IPS DF 6.9 (cell line): ENCODE measurements around the gene PASK.

Source experiments
- DNase-seq: peaks from one replicate; pipeline ENCODE4 v3.0.0-alpha.2; 2013; ENCODE audit warnings: low read depth, low spot score
- H3K27ac ChIP-seq: one replicate; pipeline ENCODE4 v1.5.1; 2013; ENCODE audit warnings: low read length, control low read depth
- H3K27me3 ChIP-seq: 2 replicates; pipeline ENCODE4 v1.6.1; 2013; ENCODE audit warnings: mild to moderate bottlenecking, low read length; ENCODE audit not compliant: control insufficient read depth, insufficient read depth
- H3K36me3 ChIP-seq: 2 replicates; pipeline ENCODE4 v1.6.1; 2013; ENCODE audit warnings: low read length; ENCODE audit not compliant: control insufficient read depth, insufficient read depth
- H3K4me1 ChIP-seq: 2 replicates; pipeline ENCODE4 v1.6.1; 2013; ENCODE audit warnings: low read length; ENCODE audit not compliant: control insufficient read depth, insufficient read depth
- H3K4me3 ChIP-seq: 2 replicates; pipeline ENCODE4 v1.5.1; 2013; ENCODE audit warnings: mild to moderate bottlenecking, low read length
- H3K9me3 ChIP-seq: 2 replicates; pipeline ENCODE4 v1.6.1; 2013; ENCODE audit warnings: low read length, inconsistent platforms; ENCODE audit not compliant: control insufficient read depth, insufficient read depth
- WGBS: extraction: QIAGEN DNeasy Blood & Tissue Kit; methylation state at CpG from one replicate; pipeline ENCODE4 v1.1.7; 2013; ENCODE audit warnings: mixed read lengths, missing lambda C conversion rate; ENCODE audit not compliant: insufficient read length, insufficient coverage; 5-methylcytosine and 5-hydroxymethylcytosine counted together

PASK gene

DNA sequence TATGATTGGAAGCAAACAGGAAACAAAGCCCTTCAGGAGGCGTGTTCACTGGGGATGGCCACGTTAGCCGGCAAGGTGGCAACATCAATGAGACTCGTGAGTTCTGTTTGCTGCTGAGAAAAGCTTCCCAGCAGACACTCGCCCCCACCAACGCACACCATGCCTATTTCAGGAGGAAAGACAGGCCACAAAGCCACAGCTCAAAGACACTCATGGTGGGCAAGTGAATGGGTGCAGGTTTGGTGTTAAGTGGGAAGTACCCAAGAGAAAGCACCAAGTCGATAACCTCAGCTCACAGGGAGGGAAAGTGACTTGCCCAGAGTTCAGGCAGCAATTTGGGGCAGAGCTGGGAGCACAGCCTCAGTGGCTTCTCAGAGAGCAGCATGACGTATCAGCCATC is 36.7 kb downstream of the PASK start:
- H3K36me3 ChIP-seq = peaks cover 8% of the 10 kb centered on the region
- no peak overlapping the region for H3K4me3 ChIP-seq
- WGBS = no CpG with 5 or more reads among the region's 8 CpGs
- no peak overlapping the region for H3K27ac ChIP-seq
- no peak for DNase-seq
- no peaks in the 10 kb centered on the region for H3K4me1 ChIP-seq
- no peaks in the 10 kb centered on the region for H3K27me3 ChIP-seq
- H3K9me3 ChIP-seq = no peaks in the 10 kb centered on the region

DNA sequence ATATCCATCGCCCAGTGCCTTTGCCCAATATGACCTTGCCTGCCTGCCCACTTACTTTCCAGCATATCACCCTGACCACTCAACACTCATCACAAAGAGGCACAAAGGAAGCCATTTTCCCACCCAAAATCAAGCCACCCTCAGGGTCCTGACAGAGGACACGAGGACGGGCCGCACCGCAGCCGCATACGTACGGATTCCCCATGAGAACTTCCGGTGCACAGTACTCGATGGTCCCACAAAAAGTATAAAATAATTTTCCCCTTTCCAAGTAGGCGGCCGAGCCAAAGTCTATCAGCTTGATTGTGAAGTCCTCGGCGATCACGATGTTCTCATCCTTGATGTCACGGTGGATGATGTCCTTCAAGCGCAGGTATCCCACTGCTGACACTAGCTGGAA is 37.2 kb downstream of the PASK start:
- H3K9me3 ChIP-seq = no peaks in the 10 kb centered on the region
- peaks cover 8% of the 10 kb centered on the region for H3K36me3 ChIP-seq
- no peak for DNase-seq
- no peak overlapping the region for H3K27ac ChIP-seq
- H3K27me3 ChIP-seq = no peaks in the 10 kb centered on the region
- no peak overlapping the region for H3K4me3 ChIP-seq
- no CpG with 5 or more reads among the region's 17 CpGs for WGBS
- H3K4me1 ChIP-seq = no peaks in the 10 kb centered on the region

DNA sequence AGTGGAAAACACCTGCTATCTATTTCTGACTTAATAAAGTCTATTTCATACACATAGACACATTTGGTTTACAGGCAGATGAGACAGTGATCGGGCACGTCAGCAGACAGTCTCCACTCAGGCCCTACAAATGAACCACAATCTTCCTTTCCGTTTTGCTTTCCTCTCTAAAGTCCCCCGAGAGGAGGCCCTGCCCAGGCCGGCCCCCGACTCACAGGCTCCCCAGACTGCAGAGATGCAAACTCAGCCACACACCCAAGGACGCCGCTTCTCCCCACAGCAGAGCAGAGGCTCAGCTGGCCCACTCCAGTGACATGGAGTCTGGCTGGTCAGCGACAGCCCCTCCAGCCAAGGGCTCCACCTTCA is 37.8 kb downstream of the PASK start:
- H3K4me3 ChIP-seq = no peak overlapping the region
- peaks cover 8% of the 10 kb centered on the region for H3K36me3 ChIP-seq
- H3K27ac ChIP-seq = no peak overlapping the region
- DNase-seq = no peak
- no peaks in the 10 kb centered on the region for H3K9me3 ChIP-seq
- no CpG with 5 or more reads among the region's 9 CpGs for WGBS
- H3K4me1 ChIP-seq = no peaks in the 10 kb centered on the region
- H3K27me3 ChIP-seq = no peaks in the 10 kb centered on the region

DNA sequence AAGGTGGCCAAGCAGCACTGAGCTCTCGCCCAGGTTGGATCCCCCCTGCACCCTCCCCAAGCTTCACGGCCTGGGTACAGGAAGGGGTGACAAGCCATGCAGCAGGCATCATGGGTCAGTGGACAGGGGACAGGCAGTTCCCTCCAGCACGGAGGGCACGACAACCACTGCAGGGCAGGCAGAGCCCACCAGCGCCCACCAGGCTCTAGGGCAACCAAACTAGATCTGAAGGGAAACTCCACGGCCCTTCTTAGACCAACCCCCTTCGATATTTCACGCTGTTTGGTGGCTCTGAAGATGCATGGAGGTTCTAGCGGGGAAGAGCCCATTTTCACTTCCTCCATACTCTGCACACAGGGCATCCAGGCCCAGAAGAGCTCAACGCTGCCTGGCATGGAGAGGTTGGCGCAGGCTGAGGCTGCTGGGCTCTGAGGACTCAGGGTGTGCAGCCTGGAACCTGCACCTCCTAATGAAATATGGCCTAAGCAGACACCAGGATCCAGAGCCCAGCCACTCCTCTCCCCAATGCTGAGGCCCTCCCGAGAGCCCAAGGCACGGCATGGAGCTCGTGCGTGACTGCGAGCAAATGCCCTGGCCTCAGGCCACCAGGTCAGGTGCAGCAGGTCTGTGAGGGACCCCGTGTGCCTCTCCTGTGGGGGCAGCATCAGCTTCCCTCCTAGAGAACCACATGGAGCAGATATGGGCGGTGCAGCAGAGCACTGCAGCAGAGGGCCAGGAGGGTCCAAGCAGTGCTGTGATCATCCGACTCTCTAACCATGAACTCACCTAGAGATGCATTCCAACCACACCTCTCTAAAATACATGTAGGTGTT is 38.4 kb downstream of the PASK start:
- H3K9me3 ChIP-seq = no peaks in the 10 kb centered on the region
- no peak for DNase-seq
- H3K4me3 ChIP-seq = no peak overlapping the region
- no peaks in the 10 kb centered on the region for H3K27me3 ChIP-seq
- H3K4me1 ChIP-seq = no peaks in the 10 kb centered on the region
- H3K36me3 ChIP-seq = peaks cover 8% of the 10 kb centered on the region
- no peak overlapping the region for H3K27ac ChIP-seq
- no CpG with 5 or more reads among the region's 19 CpGs for WGBS

DNA sequence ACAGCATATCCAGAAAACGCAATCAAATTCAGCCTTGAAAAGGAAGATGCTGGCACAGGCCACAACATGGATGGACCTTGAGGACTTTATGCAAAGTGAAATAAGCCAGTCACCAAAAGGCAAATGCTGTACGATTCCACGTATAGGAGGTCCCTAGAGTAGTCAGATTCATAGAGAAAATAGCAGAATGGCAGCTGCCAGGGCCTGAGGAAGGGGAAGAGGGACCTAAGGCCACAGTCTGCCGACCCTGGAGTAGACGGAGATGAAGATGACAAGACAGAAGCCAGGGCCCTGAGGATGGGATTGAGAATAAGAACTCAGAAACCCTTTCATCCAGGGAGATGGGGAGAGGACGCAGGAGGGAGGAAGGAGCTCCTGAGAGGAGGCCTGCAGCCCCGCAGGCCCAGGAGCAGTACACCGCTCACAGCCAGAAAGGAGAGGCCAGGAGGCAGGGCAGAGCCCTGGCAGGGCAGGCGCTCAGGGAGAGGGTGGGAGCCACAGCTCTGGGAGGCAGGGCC is 39.1 kb downstream of the PASK start:
- Histone ChIP-seq H3K9me3 (no peaks in the 10 kb centered on the region), H3K36me3 (peaks cover 7% of the 10 kb centered on the region), H3K27ac (no peak overlapping the region), H3K4me3 (no peak overlapping the region), H3K27me3 (no peaks in the 10 kb centered on the region), H3K4me1 (no peaks in the 10 kb centered on the region)
- no CpG with 5 or more reads among the region's 9 CpGs for WGBS
- DNase-seq = no peak

DNA sequence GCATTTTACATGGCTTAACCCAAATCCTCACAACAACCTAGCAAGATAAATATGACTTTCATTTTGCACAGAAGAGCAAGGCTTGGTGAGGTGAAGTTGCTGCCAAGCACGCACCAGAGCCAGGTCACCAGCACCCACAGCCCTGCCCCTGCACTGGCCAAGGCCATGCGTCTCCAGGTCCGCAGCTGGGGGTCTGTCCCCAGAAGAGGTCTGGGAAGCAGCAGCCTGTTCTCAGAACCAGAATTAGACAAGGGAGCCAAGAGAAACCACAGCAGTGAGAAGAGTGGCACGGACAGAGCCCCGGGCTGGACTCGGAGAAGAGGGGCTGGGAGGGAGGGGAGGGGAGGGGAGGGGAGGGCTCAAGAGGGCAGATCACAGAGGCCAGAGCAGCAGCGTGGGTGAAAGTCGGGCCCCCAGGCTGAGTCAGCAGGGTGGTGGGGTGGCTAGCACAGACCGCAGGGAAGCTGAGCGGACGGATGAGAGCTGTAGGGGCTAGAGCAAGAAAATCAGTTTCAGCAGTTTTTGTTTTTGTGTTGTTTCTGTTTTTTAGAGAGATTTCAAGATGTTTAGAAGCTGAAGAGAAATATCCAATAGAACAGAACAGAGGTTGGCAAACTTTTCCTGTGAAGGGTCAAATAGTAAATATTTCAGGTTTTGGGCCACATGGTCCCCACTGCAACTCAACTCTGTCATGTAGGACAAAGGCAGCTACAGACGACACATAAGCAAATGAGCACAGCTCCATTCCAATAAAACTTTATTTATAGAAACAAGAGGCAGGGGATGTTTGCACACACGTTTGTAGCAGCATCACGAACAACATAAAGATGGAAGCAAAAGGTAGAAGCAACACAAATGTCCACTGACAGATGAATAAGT is 39.8 kb downstream of the PASK start:
- 0 out of 2 replicates have a peak, but pooled peaks cover 2% of the 10 kb centered on the region for H3K36me3 ChIP-seq
- no CpG with 5 or more reads among the region's 14 CpGs for WGBS
- no peaks in the 10 kb centered on the region for H3K27me3 ChIP-seq
- DNase-seq = no peak
- H3K4me3 ChIP-seq = no peak overlapping the region
- no peaks in the 10 kb centered on the region for H3K9me3 ChIP-seq
- H3K4me1 ChIP-seq = no peaks in the 10 kb centered on the region
- H3K27ac ChIP-seq = no peak overlapping the region

DNA sequence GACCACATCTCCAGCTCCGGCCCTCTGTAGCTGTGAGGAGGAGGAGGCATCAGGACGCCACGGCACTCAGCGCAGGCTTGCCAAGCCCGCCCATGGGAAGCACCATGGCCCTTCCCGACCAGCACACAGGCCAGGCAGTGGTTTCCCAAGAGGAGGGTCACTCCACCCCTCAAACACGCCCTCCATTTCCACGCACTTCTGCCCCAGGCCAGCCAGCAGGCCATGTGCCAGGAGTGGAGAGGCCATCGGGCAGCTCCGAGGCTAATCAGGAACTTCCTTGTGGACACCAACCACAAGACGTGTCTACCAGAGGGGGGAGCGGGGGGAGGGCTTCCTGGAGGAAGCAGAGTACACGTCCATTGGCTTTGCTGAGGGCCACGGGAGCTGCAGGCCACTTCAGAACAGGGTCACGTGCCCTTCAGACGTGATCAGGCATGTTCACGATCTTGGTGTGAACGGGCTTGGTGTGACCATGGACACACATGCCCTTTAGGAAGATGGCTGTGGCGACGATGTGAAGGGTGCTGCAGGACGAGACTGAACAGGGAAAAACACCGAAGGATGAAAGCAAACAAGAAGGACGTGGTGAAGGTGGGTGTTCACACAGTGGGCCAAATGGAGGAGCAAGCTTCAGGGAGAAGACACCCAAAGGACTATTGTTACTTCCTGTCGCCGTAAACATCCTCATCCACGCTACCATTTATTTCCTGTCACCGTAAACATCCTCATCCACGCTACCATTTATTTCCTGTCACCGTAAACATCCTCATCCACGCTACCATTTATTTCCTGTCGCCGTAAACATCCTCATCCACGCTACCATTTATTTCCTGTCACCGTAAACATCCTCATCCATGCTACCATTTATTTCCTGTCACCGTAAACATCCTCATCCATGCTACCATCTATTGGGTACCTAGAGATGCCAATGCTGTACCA is 40.7 kb downstream of the PASK start:
- Histone ChIP-seq H3K27me3 (no peaks in the 10 kb centered on the region), H3K9me3 (no peaks in the 10 kb centered on the region), H3K27ac (no peak overlapping the region), H3K4me3 (no peak overlapping the region), H3K4me1 (no peaks in the 10 kb centered on the region), H3K36me3 (0 out of 2 replicates have a peak, but pooled peaks cover 2% of the 10 kb centered on the region)
- WGBS = 100% methylated on average over 5 of the region's 35 CpGs
- DNase-seq = no peak

DNA sequence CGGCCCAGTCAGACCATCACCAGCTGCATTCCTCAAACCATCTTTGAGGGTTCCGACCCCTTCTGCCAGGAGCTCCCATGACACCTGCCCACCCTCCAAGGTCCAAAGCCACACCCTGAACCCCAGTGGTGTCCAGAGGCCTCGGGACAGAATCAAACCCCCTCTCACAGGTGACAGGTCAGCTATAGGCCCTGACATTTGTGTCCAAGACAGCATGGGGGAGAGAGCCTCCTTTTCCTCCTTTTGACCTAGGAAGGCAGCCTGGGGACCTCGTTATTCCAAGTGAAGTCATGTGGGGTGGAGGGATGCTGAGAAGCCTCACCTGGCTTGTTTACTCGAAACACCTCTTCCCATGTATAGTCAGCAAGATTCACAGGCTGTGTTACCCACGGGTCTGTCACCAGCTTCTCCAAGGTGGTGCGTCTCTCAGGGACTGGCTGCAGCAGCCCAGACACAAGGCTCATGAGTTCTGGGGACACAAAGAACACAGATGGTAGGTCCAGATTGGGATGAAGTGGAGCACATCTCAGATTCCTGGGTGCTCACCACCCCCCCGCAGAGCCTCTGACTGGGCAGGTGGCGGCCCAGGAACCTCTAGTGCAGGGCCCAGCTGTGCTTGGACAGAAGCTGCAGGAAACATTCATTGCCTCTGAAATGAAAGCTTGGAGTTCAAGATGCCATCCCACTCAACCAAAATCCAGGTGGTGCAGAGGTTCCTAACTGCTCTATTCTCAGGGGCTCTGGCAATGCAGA is 42.1 kb downstream of the PASK start:
- no peaks in the 10 kb centered on the region for H3K9me3 ChIP-seq
- H3K27ac ChIP-seq = no peak overlapping the region
- H3K4me3 ChIP-seq = no peak overlapping the region
- WGBS = no CpG with 5 or more reads among the region's 9 CpGs
- no peak for DNase-seq
- H3K4me1 ChIP-seq = no peaks in the 10 kb centered on the region
- H3K36me3 ChIP-seq = no peaks in the 10 kb centered on the region
- H3K27me3 ChIP-seq = no peaks in the 10 kb centered on the region

DNA sequence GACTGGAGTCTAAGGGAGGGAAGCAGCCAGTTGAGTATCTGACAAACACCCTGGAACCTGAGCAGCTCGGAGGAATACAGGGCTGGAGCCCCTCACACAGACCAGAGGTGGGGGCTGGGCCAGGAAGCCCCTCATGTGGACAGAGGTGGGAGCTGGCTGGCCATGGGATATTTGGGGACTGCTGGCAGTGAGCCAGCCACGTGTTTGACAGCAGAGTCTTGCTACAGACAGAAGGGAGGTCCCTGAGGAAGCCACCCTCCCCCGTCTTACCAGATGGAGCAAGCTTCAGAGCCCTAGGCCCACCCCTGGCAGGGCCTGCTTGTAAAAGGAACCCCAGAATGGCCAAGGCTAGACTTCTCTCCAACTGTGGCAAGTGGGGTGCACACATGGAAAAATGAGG is 43.6 kb downstream of the PASK start:
- no peak for DNase-seq
- Histone ChIP-seq H3K4me1 (peaks cover 3% of the 10 kb centered on the region; the same call in 1 of the 2 replicates), H3K27ac (no peak overlapping the region), H3K36me3 (no peaks in the 10 kb centered on the region), H3K27me3 (no peaks in the 10 kb centered on the region), H3K4me3 (no peak overlapping the region), H3K9me3 (no peaks in the 10 kb centered on the region)
- no CpG with 5 or more reads among the region's 3 CpGs for WGBS
